ENCODE data around the gene KCNQ1OT1.

KCNQ1OT1 gene

GRCh38 chr11:2699531-2700414, at the start of gene KCNQ1OT1:
TSS of gene KCNQ1OT1 (minus strand) at chr11:2699994.
- DNase-seq, result peak; percentile 80

DNA sequence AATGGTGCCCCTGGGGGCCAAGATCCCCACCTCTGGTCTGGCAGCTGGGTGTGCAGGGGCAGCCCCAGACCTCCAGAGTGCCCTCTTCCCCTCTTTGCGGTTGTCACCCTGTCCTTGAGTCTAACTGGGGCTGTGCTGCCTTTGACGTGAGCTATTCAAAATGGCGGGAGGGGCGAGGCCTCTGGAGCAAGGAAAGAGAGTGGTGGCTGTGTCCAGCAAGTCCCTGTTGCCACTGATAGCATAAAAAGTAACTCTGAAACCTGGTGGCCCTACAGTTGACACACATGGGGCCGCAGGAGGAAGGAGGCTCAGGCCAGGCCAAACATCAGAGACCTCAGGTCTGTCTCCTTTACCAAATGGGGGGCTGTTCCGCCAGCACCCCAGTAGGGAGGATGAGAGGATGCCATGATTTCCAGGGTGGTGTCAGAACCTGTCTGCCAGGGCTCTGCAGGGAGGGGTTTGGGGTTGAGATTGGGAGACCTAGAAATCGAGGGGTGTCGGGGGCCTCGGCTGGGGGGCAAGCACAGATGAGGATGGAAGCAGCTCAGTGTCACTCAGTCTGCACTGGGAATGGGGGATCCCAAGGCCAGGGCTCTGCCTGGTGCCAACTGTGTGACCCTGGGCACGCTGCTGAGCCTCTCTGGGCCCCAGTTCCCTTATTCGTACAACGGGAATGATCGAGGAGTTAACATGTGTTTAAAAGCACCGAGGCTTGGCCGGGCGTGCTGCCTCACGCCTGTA, 49.2 kb upstream of the KCNQ1OT1 start:
- DNase-seq, result no peak

GRCh38 chr11:2748061-2748813, 48.4 kb upstream of the KCNQ1OT1 start:
- DNase-seq, result no peak

GRCh38 chr11:2747248-2748027, 47.6 kb upstream of the KCNQ1OT1 start:
- no peak for DNase-seq

- no peak for DNase-seq
These were observed 46.8 kb upstream of the KCNQ1OT1 start for GRCh38 chr11:2746401-2747247.

DNA sequence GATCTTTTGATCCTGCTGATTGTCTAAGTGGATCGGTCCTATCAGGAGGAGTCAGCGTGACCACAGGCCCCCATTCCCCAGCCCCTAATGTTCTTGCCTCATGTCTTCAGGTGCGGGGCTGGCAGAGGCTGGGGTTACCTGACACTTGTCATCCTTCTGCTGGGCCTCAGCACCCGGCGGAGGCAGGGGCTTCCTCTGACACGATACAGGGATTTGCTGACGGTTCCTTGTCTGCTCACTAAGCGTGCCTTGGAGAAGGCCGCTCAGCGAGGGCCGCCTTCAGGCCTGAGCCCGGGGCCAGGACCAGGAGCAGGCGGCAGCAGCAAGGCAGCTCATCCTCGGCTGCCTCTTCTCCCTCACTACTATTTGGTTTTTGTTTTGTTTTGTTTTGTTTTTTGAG, 45.7 kb upstream of the KCNQ1OT1 start:
- DNase-seq, result no peak

DNA sequence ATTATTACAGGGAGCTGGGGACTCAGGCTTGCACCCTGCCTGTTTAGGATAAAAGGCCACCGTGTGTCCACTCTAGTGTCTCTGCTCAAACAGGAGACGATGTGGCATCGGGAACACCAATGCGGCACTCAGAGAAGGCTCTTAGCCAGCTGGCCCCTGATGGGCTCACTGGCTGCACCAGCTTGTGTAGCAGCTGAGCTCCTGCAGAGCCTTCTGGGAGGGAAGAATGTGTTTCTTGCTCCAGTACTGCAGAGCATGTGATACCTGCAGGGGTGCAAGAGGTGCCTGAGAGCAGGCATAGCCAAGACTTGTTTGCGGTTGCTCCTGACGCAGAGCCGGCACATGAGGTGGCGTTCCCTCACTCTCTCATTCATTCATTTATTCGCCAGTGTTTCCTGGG, 44.4 kb upstream of the KCNQ1OT1 start:
- DNase-seq, result no peak

DNA sequence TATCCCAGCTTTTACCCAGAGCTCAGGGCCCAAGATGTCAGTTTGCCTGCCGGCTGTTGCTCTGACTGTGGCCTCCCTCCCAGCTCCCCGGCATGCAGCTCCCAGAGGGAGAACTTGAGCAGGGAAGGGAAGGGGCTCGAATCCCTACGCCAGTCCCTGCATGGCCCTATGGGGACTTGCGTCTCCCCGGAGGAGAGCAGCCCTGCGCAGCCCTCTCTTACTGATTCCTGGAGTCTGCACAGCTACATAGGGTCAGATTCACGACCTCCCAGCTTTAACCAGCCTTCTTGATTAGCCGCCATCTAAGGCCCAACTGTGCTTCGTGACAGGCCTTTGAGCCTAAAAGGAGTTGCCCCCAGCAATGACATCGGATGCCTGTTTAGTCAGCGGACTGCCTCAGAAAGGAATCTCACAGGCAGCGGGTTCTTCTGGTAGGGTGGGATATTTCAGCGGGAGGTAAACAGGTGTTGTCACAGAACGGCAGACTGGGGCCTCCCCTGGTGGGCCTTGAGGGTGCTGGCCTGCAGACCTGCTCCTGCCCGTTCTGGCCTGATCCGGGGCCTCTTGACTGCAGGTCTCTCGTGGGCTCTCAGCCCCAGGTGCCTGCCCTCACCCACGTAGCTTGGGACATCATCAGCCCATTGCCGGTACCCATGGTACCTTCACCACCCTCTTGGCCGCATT, 43.8 kb upstream of the KCNQ1OT1 start:
- DNase-seq, result no peak

DNA sequence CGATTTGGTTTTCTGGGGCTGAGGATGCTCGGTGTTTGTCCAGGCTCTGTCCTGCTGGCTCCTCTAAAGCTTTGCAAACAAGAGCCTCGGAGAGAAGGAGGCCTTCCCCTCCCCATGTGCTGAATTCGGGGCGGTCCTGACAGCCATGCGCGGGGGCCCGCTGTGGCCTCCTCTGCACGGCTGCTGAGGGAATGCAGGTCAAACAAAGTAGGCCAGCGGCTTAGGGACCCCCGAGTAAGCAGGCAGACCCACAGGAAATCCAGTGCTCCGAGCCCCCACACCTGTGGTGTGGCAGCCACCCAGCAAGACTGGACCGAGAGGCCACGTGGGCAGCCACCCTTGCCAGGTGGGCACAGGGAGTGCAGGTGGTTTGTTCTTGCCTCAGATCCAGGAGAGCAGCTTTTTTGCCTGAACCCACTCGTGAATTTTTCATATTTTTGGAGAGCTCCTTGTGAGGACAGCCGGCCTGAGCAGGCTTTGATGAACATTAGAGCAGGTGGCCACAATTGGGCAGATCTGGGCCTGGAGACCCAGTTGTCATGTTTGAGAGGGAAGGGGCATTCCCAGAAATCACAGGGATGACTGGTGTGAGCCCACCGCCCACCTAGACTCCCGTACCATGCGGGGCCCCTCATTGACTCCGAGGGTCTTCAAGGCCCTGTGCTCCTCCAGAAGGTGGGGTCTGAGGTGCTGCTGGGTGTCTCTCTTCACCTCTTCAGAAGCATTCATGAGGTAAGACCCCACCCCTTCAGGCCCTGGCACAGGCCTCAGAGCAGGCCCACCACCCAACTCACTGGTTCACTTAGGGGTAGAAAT, 43.0 kb upstream of the KCNQ1OT1 start:
- DNase-seq, result no peak

GRCh38 chr11:2742201-2742600, 42.4 kb upstream of the KCNQ1OT1 start:
- DNase-seq, result no peak

- peak; percentile 79 for DNase-seq
These were observed 41.8 kb upstream of the KCNQ1OT1 start for GRCh38 chr11:2741377-2742131.

GRCh38 chr11:2741006-2741376, 41.2 kb upstream of the KCNQ1OT1 start:
- no peak for DNase-seq

GRCh38 chr11:2740275-2740940, 40.6 kb upstream of the KCNQ1OT1 start:
- DNase-seq, result no peak

DNA sequence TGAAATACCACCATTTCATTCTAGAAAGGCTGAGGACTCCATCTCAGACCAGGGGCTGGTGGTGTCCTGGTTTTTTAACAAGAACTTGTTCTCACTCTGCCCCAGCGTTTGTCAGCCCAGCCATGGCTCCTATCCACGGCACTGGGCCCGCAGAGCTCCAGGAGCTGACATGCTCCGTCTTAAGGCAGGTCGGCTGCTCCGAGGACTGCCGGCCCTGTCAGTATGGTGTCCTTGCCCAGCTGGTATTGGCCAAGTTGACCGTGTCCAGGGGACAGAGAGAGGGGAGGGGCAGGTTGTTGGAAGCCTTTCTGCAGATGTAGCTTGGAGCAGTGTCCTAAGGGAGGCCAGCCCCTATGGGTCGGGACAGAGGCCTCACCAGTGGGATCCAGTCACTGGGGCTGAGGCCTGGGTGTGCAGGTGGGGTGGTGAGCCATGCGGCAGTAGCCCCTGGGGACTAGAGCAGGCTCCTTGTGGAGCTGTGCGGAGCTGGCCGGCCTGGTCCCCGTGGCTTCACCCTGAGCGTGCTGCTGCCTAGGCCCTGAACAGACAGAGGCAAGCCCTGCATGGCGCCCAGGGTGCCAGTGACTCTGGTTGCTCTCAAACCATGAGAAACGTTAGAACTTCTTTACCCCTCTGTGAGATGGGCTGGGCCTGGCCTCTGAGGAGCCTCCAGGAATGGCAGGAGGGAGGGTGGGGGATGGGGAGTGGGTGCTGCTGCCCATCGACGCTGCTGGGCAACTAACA, 39.9 kb upstream of the KCNQ1OT1 start:
- no peak for DNase-seq

- no peak for DNase-seq
These were observed 39.0 kb upstream of the KCNQ1OT1 start for GRCh38 chr11:2738551-2739431.

DNA sequence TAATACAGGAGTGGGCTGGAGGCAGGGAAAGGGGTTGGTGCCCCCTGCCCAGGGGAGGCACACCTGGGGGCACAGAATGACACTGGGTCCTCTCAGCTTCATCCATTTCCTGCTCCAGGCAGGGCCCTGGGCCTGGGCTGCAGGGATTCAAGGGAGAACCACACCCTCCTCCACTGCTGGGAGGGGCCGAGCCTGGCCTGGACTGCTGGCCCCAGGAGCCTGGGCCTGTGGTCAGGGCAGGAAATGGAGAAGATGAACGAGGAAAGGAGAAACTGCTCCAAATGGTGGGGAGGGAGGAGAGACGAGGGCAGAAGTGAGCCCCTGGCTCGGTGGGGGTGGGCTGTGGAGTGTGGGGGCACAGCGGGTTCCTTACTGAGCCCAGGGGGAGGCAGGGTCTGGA, 38.1 kb upstream of the KCNQ1OT1 start:
- DNase-seq, result peak; percentile 72

GRCh38 chr11:2737226-2737590, 37.4 kb upstream of the KCNQ1OT1 start:
- no peak for DNase-seq

Measured in NCI-H226 (cell line).